ENCODE data around the gene APOL1. TPM values are rescaled to one million over a fixed set of nuclear protein-coding genes. Genes with fewer than 3 reads are reported as not detected.
A peak's percentile ranks its signal among the peaks of the same experiment; 100 is the strongest.

APOL1 gene
- total RNA-seq, 4 donors from 2014 or later: 6.7 to 16.8 (median 11.0) TPM

GRCh38 chr22:36238373-36239149 lies 14.4 kb upstream of the APOL1 start:
- Histone ChIP-seq H3K4me3 (replicated peaks in 1 of 3) (peak overlapping the region; percentile 16 to 45 (median 40)), H3K27ac (peak overlapping the region; percentile 65 to 92 (median 81)), H3K9me3 (no peaks in the 10 kb centered on the region), H3K27me3 (no peaks in the 10 kb centered on the region), H3K36me3 (no peaks in the 10 kb centered on the region), H3K4me1 (peaks cover 24 to 30% of the 10 kb centered on the region in 2 donors)
- intact Hi-C loops (cut with DNase I): loop anchor here (5.0 kb wide), 1 partner anchor 49 kb away; no protein-coding TSS in a partner anchor
- 16% methylated on average over 5 of the region's 5 CpGs for WGBS, 2 donors
- TF ChIP-seq CTCF (IDR thresholded peaks at IDR 0.05) (no peak), POLR2A (IDR thresholded peaks at IDR 0.05) (no peak)
- peak; percentile 50 to 52 for DNase-seq

GRCh38 chr22:36239150-36239400 lies 13.9 kb upstream of the APOL1 start:
- DNase-seq: no peak
- H3K36me3 ChIP-seq: no peaks in the 10 kb centered on the region
- H3K4me3 ChIP-seq (replicated peaks in 1 of 3): peak overlapping the region; percentile 16 to 45 (median 40)
- H3K27me3 ChIP-seq: no peaks in the 10 kb centered on the region
- TF ChIP-seq POLR2A (IDR thresholded peaks at IDR 0.05) (no peak), CTCF (IDR thresholded peaks at IDR 0.05) (no peak)
- H3K27ac ChIP-seq: peak overlapping the region; percentile 65 to 92 (median 81)
- H3K9me3 ChIP-seq: no peaks in the 10 kb centered on the region
- 0% methylated on average over 4 of the region's 4 CpGs for WGBS, 2 donors
- intact Hi-C loops (cut with DNase I): loop anchor here (5.0 kb wide), 1 partner anchor 48 kb away; no protein-coding TSS in a partner anchor
- H3K4me1 ChIP-seq: peaks cover 24 to 30% of the 10 kb centered on the region in 2 donors

- TF ChIP-seq CTCF (IDR thresholded peaks at IDR 0.05) (peak in 5 of 6 experiments; percentile 15 to 68 (median 57)), POLR2A (IDR thresholded peaks at IDR 0.05) (peak in 1 of 2 donors; percentile 73)
- peak within 1 kb of the TSS; percentile 16 to 45 (median 40) for H3K4me3 ChIP-seq (replicated peaks in 1 of 3)
- intact Hi-C loops (cut with DNase I): loop anchor here (5.0 kb wide), 1 partner anchor 48 kb away; no protein-coding TSS in a partner anchor
These were observed 13.3 kb upstream of the APOL1 start, which contains the start of gene APOL2 for GRCh38 chr22:36239401-36240171. TSS of gene APOL2 (minus strand) at chr22:36239527. CDS start at chr22:36233162, 6,365 bp downstream.

GRCh38 chr22:36243986-36244385 lies 8.9 kb upstream of the APOL1 start:
- DNase-seq: no peak
- H3K9me3 ChIP-seq: no peaks in the 10 kb centered on the region
- intact Hi-C loops (cut with DNase I): no loop called here
- TF ChIP-seq POLR2A (IDR thresholded peaks at IDR 0.05): no peak
- no peak for TF ChIP-seq CTCF (IDR thresholded peaks at IDR 0.05)
- WGBS, 2 donors: 90 to 91% methylated on average over 3 to 5 of the region's 5 CpGs
- H3K27me3 ChIP-seq: no peaks in the 10 kb centered on the region
- no peak overlapping the region for H3K4me3 ChIP-seq (replicated peaks in 1 of 3)
- peak overlapping the region in 2 of 3 donors; percentile 4 to 25 for H3K27ac ChIP-seq
- no peaks in the 10 kb centered on the region for H3K36me3 ChIP-seq
- peaks cover 4% of the 10 kb centered on the region in 2 donors for H3K4me1 ChIP-seq

More at GRCh38 chr22:36239401-36240171, 13.3 kb upstream of the APOL1 start, which contains the start of gene APOL2:
- DNase-seq: peak; percentile 92 to 95
- Histone ChIP-seq H3K9me3 (no peaks in the 10 kb centered on the region), H3K27ac (peak within 1 kb of the TSS; percentile 67 to 92 (median 81)), H3K36me3 (no peaks in the 10 kb centered on the region), H3K27me3 (no peaks in the 10 kb centered on the region), H3K4me1 (peaks cover 24 to 30% of the 10 kb centered on the region in 2 donors)
- 19 to 31% methylated on average over 11 to 13 of the region's 13 CpGs for WGBS, 2 donors
